GF-D8 (cell line): ENCODE data around the gene PSMB8.
"Not testable (repeated sequence)": the region's sequence is repeated elsewhere in the genome, so short reads cannot be mapped to it uniquely, and the experiment has no call there.

Experiments
- DNase-seq: peaks from one replicate; lab custom pipeline; 2025; lab: John Stamatoyannopoulos, UW

PSMB8 gene

DNA sequence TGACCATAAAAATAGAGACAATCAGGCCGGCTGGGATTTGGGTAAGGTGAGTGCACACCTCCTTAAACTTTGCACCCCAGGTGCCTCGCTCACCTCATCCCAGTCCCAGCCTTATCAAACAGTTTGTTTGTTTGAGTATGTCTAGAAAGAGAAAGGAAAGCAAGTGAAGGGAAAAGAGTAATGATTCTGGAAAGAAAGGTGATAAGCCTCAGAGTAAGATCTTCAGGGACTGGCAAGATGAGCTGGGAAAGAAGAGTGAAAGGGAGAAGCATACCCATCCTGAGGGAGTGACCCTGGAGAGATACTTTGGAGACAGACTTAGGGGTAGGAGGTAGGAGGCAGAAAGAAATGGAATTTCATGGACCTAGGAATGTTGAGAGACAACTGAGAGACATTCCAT, 7.0 kb downstream of the PSMB8 start:
- no peak for DNase-seq

DNA sequence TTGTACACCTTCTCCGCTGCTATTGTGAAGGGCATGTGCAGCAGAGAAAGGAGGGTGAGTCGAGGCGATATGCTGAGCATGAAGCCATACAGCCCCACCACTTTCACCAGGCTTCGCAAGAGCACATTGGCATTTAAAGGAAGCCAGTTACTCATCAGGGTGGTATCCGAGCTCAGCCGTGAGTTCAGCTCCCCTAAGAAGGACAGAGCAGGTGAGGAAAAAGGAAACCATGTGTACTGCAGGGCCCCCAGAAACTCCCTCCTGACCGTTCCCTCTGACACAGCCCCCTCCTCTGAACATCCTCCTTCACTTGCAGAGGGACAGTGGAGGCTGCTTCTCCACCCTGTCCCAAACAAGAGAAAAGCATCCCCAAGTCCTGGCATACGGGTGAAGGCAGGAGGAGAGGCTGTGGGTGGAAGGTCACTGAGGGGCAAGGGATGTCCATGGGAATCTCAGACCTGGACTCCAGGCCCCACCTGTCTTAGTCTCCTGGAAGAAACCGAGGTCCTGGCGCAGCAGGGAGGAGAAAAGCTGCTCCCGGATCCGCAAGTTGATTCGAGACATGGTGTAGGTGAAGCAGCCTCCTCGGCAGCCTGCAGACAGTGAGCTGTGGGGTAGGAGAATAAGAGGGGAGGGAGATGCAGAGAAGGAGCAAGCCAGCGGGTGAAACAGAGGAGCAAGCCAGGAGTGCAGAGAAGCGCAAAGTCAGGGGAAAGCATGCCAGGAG, 8.5 kb downstream of the PSMB8 start:
- no peak for DNase-seq

DNA sequence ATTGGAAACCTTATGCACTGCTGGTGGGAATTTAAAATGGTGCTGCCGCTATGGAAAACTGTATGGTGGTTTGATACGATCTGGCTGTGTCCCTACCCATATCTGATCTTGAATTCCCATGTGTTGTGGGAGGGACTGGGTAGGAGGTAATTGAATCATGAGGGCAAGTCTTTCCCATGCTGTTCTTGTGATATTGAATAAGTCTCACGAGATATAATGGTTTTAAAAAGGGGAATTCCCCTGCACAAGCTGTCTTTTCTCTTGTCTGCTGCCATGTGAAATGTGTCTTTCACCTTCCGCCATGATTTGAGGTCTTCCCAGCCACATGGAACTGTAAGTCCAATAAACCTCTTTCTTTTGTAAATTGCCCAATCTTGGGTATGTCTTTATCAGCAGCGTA, 10.2 kb downstream of the PSMB8 start:
- no peak for DNase-seq

DNA sequence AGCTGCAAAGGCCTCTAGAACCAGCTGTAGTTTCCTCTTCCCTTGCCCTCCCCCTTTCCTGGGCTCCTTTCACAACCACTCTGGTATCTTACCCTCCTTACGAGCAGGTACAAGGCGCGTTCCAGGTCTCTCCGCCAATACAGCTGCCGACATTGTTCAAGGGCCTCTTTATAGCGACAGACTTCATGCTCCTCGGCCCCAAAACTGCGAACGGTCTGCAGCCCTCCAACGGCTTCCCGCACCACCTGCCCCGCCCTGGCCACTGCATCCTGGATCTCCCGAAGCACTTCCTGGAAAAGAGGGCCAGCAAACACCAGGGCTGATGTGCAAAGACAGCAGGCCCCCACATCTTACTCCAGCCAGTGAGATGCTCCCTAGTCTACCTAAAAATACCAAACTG, 11.3 kb downstream of the PSMB8 start:
- DNase-seq: no peak

DNA sequence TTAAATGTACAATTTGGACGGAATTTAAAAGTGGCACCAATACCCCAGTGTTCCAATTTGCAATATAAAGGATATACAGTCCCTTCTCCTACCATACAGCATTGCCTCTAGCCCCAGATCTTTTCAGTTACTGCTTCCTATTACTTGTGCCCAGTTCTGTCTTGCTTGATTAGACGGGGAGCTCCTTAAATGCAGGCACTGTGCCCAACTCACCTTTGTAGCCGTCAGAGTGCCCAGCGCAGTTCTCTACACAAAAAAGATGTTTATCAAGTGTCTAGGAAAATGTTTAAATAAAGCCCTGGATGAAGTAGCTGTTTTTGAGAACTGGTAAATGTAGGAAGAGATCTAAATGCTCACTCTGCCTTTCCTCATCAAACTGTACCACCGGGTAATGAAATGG, 12.9 kb downstream of the PSMB8 start:
- DNase-seq: no peak

DNA sequence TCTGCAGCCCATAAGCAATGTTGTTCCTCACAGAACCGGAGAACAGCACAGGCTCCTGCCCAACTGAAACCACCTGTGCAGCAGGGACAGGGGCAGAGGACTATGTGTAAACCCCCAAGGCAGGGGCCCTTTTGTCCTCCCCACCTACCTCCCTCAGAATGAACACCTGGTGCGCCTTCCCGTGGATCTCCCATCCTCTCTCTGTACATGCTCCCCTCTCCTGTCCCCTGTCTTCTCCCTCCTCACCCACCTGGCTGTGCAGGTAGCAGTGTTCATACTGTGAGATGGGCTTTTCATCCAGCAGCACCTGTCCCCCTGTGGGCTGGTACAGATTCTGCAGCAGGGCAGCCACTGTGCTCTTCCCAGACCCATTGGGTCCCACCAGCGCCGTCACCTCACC, 13.8 kb downstream of the PSMB8 start:
- no peak for DNase-seq

DNA sequence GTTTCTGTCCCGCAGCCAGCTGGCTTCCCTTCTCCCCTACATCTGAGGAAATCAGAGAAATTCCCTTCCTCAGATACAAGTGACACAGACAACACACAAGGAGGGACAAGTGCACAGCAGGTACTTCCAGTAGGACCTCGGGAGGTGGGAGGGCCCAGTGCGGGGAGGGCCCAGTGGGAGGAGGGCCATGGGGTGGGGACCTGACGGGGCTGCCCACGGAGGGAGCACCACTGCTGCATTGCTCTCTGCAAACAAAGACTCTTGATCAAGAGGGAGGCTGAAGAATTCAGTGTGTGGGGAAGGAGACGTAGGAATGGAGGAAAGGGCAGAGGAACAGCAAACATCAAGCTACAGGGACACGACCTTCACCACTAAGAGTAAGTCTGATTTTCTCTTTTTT, 14.4 kb downstream of the PSMB8 start:
- DNase-seq: no peak

DNA sequence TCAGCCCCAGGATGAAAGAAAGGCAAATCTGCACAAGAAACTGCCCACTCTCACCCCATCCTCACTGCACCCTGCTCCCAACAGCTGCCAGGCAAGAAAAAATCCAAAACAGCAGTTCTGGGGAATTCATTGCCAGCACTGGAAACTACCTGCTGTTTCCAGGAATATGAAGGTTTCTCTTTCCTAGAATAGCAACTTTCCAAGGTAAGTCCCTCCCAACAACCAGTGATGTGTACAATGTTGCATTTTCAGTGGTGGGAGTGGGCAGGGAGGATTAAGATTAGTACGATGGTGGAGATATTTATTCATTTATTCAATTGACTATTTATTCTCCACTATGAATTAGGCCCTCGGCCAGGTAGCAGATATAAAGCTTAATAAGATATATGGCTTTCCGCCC, 16.8 kb downstream of the PSMB8 start:
- DNase-seq: no peak

DNA sequence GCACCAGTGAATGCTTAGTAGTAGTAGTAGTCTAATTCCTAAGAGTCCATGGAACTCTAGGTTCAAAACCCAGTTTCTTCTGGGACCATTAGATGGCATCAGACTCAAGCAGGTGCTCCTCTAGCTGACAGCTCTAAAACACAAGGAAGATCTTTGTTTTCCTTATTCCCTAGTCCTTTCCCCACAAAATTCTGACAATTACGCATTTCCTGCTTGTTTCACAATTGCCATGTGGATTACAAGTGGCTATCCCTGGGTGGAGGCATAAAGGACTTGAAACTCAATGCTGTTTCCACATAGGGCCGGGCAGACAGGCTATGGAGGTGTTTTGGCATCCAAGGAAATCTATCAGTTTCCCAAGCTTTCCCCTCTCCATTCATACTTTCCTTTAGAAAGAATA, 17.9 kb downstream of the PSMB8 start:
- DNase-seq: no peak

DNA sequence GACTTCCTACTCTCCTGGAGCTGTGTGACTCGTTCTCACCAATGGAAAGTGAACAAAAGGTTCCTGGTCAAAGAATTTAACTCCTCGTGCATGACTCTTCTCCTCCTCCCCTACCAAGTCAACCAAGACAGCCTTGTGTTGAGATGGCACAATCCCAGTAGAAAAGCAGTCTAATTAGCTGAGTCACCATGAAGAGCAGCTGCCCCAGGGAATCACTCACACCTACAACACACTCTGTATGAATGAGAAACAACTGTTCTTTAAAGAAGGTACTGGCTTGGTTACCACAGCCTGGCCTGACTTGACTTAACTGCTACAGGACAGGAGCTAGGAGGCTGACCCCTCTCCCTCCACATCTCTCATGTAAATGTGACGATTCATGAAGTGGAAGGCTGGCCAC, 24.1 kb downstream of the PSMB8 start:
- no peak for DNase-seq

DNA sequence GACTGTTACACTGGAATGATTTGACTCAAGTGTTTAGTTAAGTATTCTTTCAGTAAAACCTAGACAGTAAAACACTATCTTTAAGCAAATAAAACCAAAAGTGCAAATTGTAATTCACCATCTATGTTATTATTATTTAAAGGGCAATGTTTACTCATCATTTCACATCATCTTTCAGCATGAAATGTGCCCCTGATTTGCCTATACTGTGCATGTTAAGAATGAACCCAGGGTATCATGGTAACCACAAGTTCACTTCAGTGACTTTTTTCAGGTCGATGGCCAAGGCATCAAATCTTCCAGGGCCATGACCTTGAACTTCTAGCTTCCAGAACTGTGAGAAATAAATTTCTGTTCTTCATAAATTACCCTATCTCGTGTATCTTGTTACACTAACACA, 25.0 kb downstream of the PSMB8 start:
- DNase-seq: no peak

DNA sequence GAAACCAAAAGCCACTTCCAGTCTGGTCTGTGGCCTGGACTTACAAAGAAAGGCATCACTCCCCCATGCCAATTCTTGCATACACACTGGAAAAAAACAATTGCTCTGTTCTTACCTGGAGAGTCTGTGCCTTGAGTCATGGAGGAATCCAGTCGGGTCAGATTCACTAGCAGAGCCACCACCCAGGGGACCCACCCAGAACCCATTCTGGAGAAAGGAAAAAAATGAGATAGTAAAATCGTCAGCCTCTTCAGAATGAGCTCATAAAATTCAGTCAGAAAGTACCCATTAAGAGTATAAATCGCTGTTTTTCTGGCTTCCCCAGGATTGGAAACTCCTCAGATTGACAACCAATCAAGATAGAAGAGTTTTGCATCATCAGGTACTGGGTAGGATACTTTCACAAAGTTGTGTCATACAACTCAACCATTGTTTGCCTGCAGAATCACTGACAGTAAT, 27.1 kb downstream of the PSMB8 start, which contains the start of gene HLA-DOB:
TSS of gene HLA-DOB (minus strand) at position 257 of the 459 bp plus-strand sequence. CDS start at position 206, 51 bp downstream.
- DNase-seq: no peak

DNA sequence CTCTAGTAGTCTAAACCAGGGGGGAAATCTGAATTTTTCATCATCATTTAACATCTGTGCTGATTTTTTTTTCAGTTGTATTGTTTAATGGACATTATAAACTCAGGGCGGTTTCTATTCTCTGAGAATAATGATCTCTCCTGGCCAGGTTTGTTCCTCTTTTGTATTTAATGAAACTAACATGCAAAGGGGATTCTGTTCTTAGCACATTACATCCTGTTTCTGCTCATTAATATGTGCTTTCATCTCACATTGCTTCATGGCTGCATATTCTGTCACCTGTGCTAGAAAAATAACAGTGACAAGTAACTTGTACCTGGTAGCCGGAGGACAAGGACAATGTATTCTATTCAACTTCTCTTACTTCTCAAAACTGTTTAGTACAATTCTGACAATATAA, 27.9 kb downstream of the PSMB8 start:
- no peak for DNase-seq

DNA sequence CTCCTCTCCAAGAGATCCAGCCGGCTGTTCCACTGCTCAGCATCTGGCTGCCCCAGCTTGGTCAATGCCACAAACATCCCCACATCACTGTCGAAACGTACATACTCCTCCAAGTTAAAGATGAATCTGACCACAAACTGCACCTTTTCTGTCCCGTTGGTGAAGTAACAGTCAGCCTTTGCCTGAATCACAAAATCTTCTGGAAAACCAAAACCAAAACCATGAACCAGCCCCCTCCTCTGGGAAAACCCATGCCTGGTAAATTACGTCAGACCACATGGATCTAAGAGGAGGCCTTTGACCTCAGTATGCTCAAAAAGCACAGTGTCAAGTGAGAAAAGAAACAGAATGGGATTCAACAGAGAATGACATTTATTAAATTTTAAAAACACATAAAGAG, 28.7 kb downstream of the PSMB8 start:
- no peak for DNase-seq

DNA sequence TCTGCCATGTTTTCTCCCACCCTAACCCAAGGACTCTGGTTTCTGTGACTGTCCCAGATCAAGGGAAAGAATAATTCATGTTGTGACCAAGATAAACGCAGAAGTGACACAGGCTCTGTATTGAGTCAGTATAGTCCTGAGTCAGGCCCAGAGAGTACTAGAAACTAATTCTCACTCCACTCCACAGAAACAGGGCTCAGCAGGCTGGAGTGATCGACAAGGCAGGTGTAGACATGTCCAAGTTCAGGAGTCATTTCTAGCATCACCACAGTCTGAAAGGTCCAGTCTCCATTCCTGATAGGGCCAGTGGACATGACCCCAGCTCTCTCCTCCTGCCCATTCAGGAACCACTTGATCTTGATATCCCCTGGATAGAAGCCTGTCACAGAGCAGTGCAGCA, 29.7 kb downstream of the PSMB8 start:
- DNase-seq: no peak

DNA sequence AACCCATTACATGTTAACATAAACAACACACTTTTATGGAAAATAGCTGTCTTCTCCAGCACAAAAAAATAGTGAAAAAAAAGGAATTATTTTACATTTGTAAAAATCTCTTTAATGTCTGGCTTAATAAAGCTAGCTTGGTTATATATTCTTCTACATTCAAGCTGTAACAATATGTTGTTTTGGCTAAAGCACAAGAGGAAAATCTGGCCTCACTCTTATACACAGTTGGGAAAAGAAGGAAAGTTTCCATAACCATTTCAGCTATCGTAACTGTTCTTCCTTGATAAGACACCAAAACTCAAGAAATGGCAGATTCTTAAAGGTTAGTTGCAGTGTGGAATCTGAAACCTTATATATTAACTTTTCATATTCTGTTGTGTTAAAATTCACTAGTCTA, 34.7 kb downstream of the PSMB8 start:
- no peak for DNase-seq

DNA sequence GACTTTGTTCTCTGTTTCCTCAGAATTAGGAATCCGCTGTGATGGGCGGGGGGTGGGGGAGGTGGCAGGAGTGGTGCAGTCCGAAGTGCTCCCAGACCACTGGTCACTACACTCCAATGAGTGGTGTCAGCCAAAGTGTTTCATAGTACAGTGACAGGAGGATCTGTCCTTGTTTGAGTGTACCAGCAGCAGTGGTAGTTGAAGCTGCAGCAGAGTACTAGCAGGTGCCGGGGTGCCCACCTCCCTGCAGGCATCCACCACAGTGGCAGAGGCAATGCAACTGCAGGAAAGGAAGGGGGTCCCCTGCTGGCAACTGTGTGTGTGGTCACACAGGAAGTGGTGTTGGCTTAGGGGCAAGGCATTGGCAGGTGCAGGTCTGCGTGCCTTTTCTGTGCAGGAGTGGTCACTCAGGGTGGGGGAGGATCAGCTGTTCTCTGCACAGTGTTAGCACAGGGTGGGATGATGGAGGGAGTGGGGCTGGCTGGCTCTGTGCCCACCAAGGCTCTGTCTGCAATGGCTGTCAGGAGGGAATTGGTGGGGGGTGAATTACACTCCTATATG, 36.7 kb downstream of the PSMB8 start:
- no peak for DNase-seq

DNA sequence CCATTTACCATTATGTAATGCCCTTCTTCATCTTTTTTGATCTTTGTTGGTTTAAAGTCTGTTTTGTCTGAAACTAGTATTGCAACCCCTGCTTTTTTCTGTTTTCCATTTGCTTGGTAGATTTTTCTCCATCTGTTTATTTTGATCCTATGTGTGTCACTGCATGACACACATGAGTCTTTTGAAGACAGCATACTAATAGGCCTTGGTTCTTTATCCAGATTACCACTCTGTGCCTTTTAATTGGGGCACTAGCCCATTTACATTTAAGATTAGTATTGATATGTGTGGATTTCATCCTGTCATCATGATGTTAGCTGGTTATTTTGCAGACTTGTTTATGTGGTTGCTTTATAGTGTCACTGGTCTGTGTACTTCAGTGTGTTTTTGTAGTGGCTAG, 38.4 kb downstream of the PSMB8 start:
- not testable (repeated sequence) for DNase-seq

DNA sequence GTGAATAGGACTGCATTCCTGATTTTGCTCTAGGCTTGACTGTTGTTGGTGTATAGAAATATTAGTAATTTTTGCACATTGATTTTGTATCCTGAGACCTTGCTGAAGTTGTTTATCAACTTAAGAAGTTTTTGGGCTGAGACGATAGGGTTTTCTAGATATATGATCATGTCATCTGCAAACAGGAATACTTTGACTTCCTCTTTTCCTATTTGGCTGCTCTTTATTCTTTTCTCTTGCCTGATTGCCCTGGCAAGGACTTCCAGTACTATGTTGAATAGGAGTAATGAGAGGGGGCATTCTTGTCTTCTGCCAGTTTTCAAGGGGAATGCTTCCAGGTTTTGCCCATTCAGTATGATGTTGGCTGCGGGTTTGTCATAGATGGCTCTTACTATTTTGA, 40.4 kb downstream of the PSMB8 start:
- DNase-seq: no peak

DNA sequence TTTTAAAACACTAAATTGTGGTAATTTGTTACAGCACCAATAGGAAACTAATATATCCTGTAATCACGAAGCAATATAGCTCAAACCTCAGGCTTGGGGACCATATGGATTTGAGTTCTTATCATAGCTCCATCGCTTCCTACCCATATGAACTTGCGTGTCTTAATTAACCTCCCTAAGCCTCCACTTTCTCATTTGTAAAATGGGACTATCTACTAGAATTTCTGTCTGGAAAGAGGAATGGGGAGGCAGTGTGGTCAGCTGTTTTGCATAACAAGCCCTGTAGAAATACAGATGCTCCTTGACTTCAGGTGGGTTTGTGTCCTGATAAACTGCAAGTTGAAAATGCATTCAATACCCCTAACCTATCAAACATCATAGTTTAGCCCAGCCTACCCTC, 44.1 kb downstream of the PSMB8 start:
- no peak for DNase-seq

DNA sequence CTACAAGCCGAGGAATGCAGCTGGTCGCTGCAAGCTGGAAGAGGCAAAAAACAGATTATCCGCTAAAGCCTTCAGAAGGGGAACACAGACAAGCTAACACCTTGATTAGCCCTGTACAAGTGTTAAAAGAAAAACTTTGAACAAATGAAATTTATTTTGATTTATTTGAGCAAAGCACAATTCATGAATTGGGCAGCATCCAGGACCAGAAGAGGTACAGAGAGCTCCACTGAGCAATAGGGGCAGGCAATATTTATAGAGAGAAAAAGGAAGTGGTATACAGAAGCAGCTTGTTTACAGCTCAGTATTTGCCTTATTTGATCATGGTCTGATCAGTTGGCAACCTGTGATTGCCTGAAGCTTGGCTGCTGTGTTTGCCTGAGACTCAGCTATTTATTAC, 44.7 kb downstream of the PSMB8 start:
- no peak for DNase-seq

DNA sequence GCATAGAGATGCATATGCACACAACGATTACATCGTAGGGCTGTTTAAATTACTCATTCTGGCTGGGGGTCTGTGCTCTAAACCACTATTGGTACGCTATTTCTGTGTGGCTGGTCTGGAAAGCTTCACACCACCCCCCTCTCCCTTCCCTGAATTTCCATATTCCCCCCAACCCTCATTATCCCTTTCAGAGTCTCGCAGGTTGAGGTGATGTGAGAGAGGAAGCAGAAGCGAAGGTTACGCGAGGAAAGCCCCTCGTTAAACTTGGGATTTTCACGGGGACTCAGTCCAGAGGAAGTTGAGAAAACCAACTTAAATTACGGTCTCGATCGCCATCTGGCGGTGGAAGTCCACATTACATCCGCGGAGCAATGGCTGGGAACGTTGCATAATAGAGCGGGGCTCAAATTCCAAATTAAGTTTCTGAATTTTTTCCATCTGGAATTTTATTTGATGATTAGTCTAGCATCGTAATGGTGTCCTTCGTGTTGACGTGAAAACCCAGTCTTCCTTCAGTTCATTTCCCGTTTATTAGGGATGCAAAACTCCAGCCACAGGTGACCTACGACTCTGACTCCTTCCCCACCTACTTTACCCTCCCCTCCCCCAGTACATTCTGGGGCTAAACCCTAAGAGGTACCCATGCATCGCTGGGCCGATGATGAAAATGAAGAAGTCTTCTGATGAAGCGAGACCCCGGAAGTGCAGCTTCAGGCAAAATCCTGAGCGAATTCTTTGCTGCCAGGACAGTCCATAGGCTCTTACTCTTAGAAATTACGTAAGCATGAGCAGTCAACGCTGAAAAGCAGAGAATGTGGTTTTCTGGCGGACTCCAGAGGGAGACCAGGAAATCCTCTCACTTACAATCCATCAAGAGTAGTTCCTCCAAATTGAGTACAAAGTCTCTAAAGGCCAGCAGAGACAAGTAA, 46.7 kb downstream of the PSMB8 start:
- peak; percentile 4 for DNase-seq

DNA sequence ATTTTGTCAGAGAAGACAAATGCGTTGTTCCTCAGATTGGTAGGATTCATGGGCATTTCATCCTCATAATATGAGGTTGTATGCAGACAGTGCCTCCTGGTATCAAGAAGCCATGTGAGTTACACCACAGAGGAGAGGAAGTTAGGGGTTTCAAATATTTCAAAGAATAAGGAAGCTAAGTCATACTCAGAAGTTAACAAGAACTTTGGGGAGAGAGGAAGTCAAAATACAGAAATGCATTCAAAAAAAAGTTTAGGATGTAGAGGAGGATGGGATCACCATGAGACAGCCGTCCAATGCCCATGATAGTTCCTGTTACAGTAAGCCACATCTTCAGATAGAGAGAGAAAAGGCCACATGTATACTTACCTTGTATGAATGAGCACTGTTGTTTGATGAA, 49.3 kb downstream of the PSMB8 start:
- DNase-seq: peak; percentile 67
